Hematopoietic multipotent progenitor cell treated with erythropoietin and hydrocortisone succinate and interleukin-3 and kit ligand, for 15 days (in vitro differentiated cells): ENCODE data around the gene GIGYF1.
"Not testable (repeated sequence)": the region's sequence is repeated elsewhere in the genome, so short reads cannot be mapped to it uniquely, and the experiment has no call there.

Source experiments
- DNase-seq: peaks from one replicate; pipeline ENCODE4 v3.0.0-alpha.2; 2015; ENCODE audit warnings: low spot score

GIGYF1 gene

GRCh38 chr7:100694098-100694745, at the start of gene GIGYF1:
GIGYF1 (minus strand) TSS chr7:100694250; CDS start chr7:100688238, 6,012 bp downstream.
- DNase-seq = peak; percentile 73

- no peak for DNase-seq
Observed at GRCh38 chr7:100739934-100740333, 45.9 kb upstream of the GIGYF1 start.

GRCh38 chr7:100736671-100737070, 42.6 kb upstream of the GIGYF1 start:
- DNase-seq = no peak

- DNase-seq = no peak
Observed at GRCh38 chr7:100735730-100736129, 41.7 kb upstream of the GIGYF1 start.

GRCh38 chr7:100731937-100732636, 38.0 kb upstream of the GIGYF1 start:
- no peak for DNase-seq

- DNase-seq = no peak
Observed at GRCh38 chr7:100730136-100730800, 36.2 kb upstream of the GIGYF1 start.

- no peak for DNase-seq
Observed at GRCh38 chr7:100728196-100728595, 34.1 kb upstream of the GIGYF1 start.

- no peak for DNase-seq
Observed at GRCh38 chr7:100726996-100727761, 33.1 kb upstream of the GIGYF1 start.

- not testable (repeated sequence) for DNase-seq
Observed at GRCh38 chr7:100724364-100724763, 30.3 kb upstream of the GIGYF1 start.

GRCh38 chr7:100723732-100724275, 29.8 kb upstream of the GIGYF1 start:
- no peak for DNase-seq

GRCh38 chr7:100722480-100723212, 28.6 kb upstream of the GIGYF1 start:
- no peak for DNase-seq

- DNase-seq = no peak
Observed at GRCh38 chr7:100721505-100721812, 27.4 kb upstream of the GIGYF1 start.

GRCh38 chr7:100720671-100721504, 26.8 kb upstream of the GIGYF1 start:
- DNase-seq = no peak

GRCh38 chr7:100720279-100720670, 26.2 kb upstream of the GIGYF1 start, which contains the start of gene EPO:
EPO (plus strand) TSS chr7:100720468; CDS start chr7:100720981, 513 bp downstream.
- DNase-seq = no peak

- no peak for DNase-seq
Observed at GRCh38 chr7:100719523-100720278, 25.7 kb upstream of the GIGYF1 start.

GRCh38 chr7:100717073-100717472, 23.0 kb upstream of the GIGYF1 start:
- not testable (repeated sequence) for DNase-seq

GRCh38 chr7:100714725-100715124, 20.7 kb upstream of the GIGYF1 start:
- no peak for DNase-seq

- no peak for DNase-seq
Observed at GRCh38 chr7:100711369-100711768, 17.3 kb upstream of the GIGYF1 start.

- DNase-seq = no peak
Observed at GRCh38 chr7:100710452-100710851, 16.4 kb upstream of the GIGYF1 start.

- no peak for DNase-seq
Observed at GRCh38 chr7:100708395-100708794, 14.3 kb upstream of the GIGYF1 start.
